Hepatocyte (in vitro differentiated cells): ENCODE results near the gene RSPRY1. TPM values are rescaled to one million over a fixed set of nuclear protein-coding genes. Genes with fewer than 3 reads are reported as not detected.

Experiments
- DNase-seq: peaks from one replicate; pipeline ENCODE4 v3.0.0-alpha.2; 2016; ENCODE audit warnings: low spot score
- H2AFZ ChIP-seq: fragments of 200-600 bp; sonication (generic); 2 replicates; pipeline ENCODE4 v1.6.0; 2016; ENCODE audit warnings: antibody characterized with exemption, mild to moderate bottlenecking
- H3K27ac ChIP-seq: fragments of 200-600 bp; sonication (generic); 2 replicates; pipeline ENCODE4 v1.5.1; 2016; ENCODE audit warnings: mild to moderate bottlenecking
- H3K27me3 ChIP-seq: fragments of 200-600 bp; sonication (generic); 2 replicates; pipeline ENCODE4 v1.6.1; 2016
- H3K36me3 ChIP-seq: fragments of 200-600 bp; sonication (generic); replicated peaks from 2 replicates; pipeline ENCODE4 v1.5.1; 2016; ENCODE audit warnings: low read depth; ENCODE audit not compliant: insufficient read depth
- H3K4me1 ChIP-seq: fragments of 200-600 bp; sonication (generic); 2 replicates; pipeline ENCODE4 v1.5.1; 2016; ENCODE audit warnings: mild to moderate bottlenecking, moderate library complexity; ENCODE audit not compliant: insufficient read depth
- H3K4me2 ChIP-seq: fragments of 200-600 bp; sonication (generic); 2 replicates; pipeline ENCODE4 v1.6.0; 2016
- H3K4me3 ChIP-seq: fragments of 200-600 bp; sonication (generic); 2 replicates; pipeline ENCODE4 v1.5.1; 2016; ENCODE audit warnings: mild to moderate bottlenecking
- H3K79me2 ChIP-seq: fragments of 200-600 bp; sonication (generic); 2 replicates; pipeline ENCODE4 v1.6.0; 2017; ENCODE audit warnings: mild to moderate bottlenecking
- H3K9me2 ChIP-seq: fragments of 200-600 bp; sonication (generic); replicated peaks from 2 replicates; pipeline ENCODE4 v1.6.0; 2017; ENCODE audit warnings: mild to moderate bottlenecking; ENCODE audit not compliant: insufficient read depth
- H3K9me3 ChIP-seq: fragments of 200-600 bp; sonication (generic); 2 replicates; pipeline ENCODE4 v1.5.1; 2016; ENCODE audit warnings: low read depth, mild to moderate bottlenecking
- H4K20me1 ChIP-seq: fragments of 200-600 bp; sonication (generic); 2 replicates; pipeline ENCODE4 v1.6.0; 2016; ENCODE audit warnings: mild to moderate bottlenecking; ENCODE audit not compliant: insufficient read depth, poor library complexity, severe bottlenecking
- EZH2 ChIP-seq: fragments of 200-600 bp; sonication (generic); IDR thresholded peaks from 2 replicates; pipeline ENCODE4 v1.6.1; 2016; ENCODE audit warnings: antibody characterized with exemption, mild to moderate bottlenecking, borderline replicate concordance
- EZH2phosphoT487 ChIP-seq: fragments of 200-600 bp; sonication (generic); IDR thresholded peaks from one replicate; pipeline ENCODE4 v1.6.1; 2018; ENCODE audit warnings: antibody characterized with exemption, mild to moderate bottlenecking, low read depth, moderate library complexity; ENCODE audit not compliant: unreplicated experiment, severe bottlenecking
- whole genome bisulfite sequencing: methylation state at CpG from one replicate; pipeline ENCODE4 v1.1.6; 2016; ENCODE audit warnings: low lambda C conversion rate; ENCODE audit errors: missing lambda C conversion rate; 5-methylcytosine and 5-hydroxymethylcytosine counted together
- polyA plus RNA-seq: library from polyadenylated mRNA; unstranded; fragments of >200 nt; fragmentation: Nextera tagmentation; extraction: Ambion mirVana; gene quantifications from 2 replicates; pipeline ENCODE4 v1.2.1, GENCODE V29; 2016
- total RNA-seq: library from RNA; depleted of rRNA; stranded (reverse); fragments of >200 nt; gene quantifications from 2 replicates; pipeline ENCODE4 v1.2.3, GENCODE V29; 2014
- TF ChIP-seq, protein P1 (sequence below): fragments of 200-600 bp; sonication (generic); IDR thresholded peaks from 2 replicates; pipeline ENCODE4 v1.5.1; 2016; ENCODE audit warnings: antibody characterized with exemption, mild to moderate bottlenecking; ENCODE audit not compliant: poor library complexity

RSPRY1 gene
- total and polyA plus RNA-seq, 2 experiments from 2014 or later: 42.3 to 57.5 TPM

GRCh38 chr16:57143149-57143921, 42.8 kb upstream of the RSPRY1 start:
- no peak for DNase-seq
- no peak overlapping the region for H3K4me2 ChIP-seq
- H3K27ac ChIP-seq: no peak overlapping the region
- no peaks in the 10 kb centered on the region for H3K27me3 ChIP-seq
- no peaks in the 10 kb centered on the region for H3K36me3 ChIP-seq
- TF ChIP-seq EZH2phosphoT487 (no peak), EZH2 (no peak)
- TF ChIP-seq, protein P1, sequence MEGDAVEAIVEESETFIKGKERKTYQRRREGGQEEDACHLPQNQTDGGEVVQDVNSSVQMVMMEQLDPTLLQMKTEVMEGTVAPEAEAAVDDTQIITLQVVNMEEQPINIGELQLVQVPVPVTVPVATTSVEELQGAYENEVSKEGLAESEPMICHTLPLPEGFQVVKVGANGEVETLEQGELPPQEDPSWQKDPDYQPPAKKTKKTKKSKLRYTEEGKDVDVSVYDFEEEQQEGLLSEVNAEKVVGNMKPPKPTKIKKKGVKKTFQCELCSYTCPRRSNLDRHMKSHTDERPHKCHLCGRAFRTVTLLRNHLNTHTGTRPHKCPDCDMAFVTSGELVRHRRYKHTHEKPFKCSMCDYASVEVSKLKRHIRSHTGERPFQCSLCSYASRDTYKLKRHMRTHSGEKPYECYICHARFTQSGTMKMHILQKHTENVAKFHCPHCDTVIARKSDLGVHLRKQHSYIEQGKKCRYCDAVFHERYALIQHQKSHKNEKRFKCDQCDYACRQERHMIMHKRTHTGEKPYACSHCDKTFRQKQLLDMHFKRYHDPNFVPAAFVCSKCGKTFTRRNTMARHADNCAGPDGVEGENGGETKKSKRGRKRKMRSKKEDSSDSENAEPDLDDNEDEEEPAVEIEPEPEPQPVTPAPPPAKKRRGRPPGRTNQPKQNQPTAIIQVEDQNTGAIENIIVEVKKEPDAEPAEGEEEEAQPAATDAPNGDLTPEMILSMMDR: no peak
- no peak overlapping the region for H2AFZ ChIP-seq
- 87% methylated on average over 14 of the region's 14 CpGs for WGBS
- H4K20me1 ChIP-seq: no peaks in the 10 kb centered on the region
- no peak overlapping the region for H3K4me3 ChIP-seq
- H3K4me1 ChIP-seq: peaks cover 8% of the 10 kb centered on the region
- no peaks in the 10 kb centered on the region for H3K9me2 ChIP-seq
- no peaks in the 10 kb centered on the region for H3K9me3 ChIP-seq
- no peaks in the 10 kb centered on the region for H3K79me2 ChIP-seq

DNA sequence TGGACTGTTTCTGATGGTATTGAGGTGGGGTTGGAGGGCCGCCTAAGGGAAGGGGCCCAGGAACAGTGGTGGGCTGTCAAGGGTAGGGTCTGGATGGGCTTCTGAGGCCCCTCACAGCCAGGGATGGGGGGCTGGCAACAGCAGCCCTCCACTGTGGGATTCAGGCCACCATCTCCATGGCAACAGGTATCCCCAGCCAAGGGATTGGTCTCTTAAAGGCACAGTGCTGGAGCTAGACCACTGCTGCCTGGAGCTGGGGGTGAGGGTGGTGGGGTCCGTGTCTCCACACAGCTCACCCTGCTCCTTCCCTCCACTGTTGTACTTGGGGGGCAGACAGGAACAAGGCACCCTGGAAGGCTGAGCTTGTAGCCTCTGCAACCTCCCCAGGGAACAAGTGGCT, 42.1 kb upstream of the RSPRY1 start:
- DNase-seq: no peak
- 83% methylated on average over 2 of the region's 2 CpGs for WGBS
- Histone ChIP-seq H3K27ac (no peak overlapping the region), H3K4me1 (peaks cover 8% of the 10 kb centered on the region), H3K79me2 (no peaks in the 10 kb centered on the region), H3K36me3 (no peaks in the 10 kb centered on the region), H3K4me3 (no peak overlapping the region), H3K9me2 (no peaks in the 10 kb centered on the region), H2AFZ (no peak overlapping the region), H3K27me3 (no peaks in the 10 kb centered on the region), H3K4me2 (no peak overlapping the region), H3K9me3 (no peaks in the 10 kb centered on the region), H4K20me1 (no peaks in the 10 kb centered on the region)
- TF ChIP-seq EZH2phosphoT487: no peak
- TF ChIP-seq EZH2: no peak
- TF ChIP-seq, protein P1: no peak

DNA sequence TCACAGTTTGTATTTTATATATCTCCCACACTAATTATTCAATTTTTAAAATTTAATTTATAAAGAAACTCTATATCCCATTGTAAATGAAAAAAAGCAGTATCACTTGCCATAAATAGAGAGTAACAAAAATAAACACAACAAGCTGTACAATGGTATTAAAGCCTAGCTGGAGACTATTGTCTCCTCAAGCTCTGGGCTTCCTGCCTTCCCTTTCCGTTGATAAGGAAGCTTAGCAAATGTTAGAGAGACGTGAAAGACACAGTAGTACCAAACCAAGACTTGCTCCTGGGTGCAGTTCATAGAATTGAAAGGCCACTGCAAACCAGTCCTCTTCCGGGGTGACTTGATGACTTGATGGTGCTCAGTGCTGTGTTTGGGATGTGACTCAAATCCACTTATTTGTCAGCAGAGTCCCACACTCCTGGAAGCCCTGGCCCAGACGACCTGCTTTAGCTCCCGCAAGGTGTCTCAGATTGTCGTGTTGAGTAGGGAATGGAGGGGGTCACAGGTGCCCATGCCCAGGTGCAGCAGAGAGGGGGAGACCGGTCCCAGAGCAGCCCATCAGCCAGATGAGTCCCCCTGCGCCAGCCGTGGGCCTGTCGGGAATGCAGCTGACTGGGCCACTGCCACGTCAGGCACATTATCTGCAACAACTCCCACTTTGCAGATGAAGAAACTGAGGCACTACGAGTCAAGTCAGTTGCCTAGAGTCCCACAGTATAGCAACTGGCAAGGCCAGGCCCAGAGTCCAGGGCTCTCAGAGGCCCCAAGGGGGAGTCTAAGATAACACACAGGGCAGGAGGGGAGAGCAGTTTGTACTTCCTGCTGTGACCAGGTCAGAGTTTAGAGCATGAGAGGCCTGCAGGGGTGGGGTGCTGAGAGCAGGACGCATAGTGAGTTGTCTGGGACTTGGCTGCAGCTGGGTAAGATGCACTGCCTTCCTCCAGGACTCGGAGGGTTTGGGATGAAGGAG, 40.8 kb upstream of the RSPRY1 start:
- Histone ChIP-seq H3K4me1 (peaks cover 8% of the 10 kb centered on the region), H2AFZ (no peak overlapping the region), H3K27me3 (no peaks in the 10 kb centered on the region), H3K36me3 (no peaks in the 10 kb centered on the region), H3K9me2 (no peaks in the 10 kb centered on the region), H3K9me3 (no peaks in the 10 kb centered on the region), H3K4me3 (no peak overlapping the region), H3K4me2 (no peak overlapping the region), H4K20me1 (no peaks in the 10 kb centered on the region), H3K79me2 (no peaks in the 10 kb centered on the region), H3K27ac (no peak overlapping the region)
- WGBS: 76% methylated on average over 14 of the region's 14 CpGs
- TF ChIP-seq EZH2 (no peak), EZH2phosphoT487 (no peak)
- TF ChIP-seq, protein P1: no peak
- no peak for DNase-seq
